ENCODE data around the gene SLC35C1.

DNA sequence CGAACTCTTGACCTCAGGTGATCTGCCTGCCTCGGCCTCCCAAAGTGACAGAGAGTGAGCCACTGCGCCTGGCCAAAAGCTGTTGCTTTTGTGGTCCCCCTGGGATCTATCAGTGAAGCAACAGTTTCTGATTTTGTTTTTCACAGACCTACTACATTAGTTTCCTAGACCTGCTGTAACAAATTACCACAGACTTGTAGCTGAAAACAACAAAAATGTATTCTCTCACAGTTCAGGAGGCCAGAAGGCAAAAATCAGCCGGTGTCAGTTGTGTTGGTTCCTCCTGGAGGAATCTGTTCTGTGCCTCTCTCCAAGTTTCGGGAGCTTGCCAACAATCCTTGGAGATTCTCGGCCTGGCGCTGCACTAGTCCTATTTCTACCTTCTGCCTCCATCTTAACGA lies 8.5 kb upstream of the SLC35C1 start:
- TF ChIP-seq CTCF (conservative IDR thresholded peaks at IDR 0.05; ENCODE audit: low read depth, low read length), result no peak
- TF ChIP-seq EZH2 (IDR thresholded peaks at IDR 0.05; ENCODE audit: low read length, unreplicated experiment), result no peak
